Choroid plexus epithelial cell (primary cell): Measurements from ENCODE around the gene GALNT17.

Source experiments
- DNase-seq: peaks from one replicate; pipeline ENCODE4 v3.0.0-alpha.2; 2010; ENCODE audit warnings: low read depth
- H3K4me3 ChIP-seq: 2 replicates; pipeline ENCODE4 v1.5.1; 2011; ENCODE audit warnings: low read depth, mild to moderate bottlenecking, control low read depth, low read length, moderate library complexity
- TF ChIP-seq, protein P1 (sequence below): conservative IDR thresholded peaks from 2 replicates; pipeline ENCODE4 v1.5.1; 2011; ENCODE audit warnings: low read depth, mild to moderate bottlenecking, control low read depth, inconsistent platforms, low read length, moderate library complexity

Gene GALNT17

GRCh38 chr7:71739520-71740173 is 607.7 kb downstream of the GALNT17 start:
- no peak overlapping the region for H3K4me3 ChIP-seq
- no peak for DNase-seq
- TF ChIP-seq, protein P1, sequence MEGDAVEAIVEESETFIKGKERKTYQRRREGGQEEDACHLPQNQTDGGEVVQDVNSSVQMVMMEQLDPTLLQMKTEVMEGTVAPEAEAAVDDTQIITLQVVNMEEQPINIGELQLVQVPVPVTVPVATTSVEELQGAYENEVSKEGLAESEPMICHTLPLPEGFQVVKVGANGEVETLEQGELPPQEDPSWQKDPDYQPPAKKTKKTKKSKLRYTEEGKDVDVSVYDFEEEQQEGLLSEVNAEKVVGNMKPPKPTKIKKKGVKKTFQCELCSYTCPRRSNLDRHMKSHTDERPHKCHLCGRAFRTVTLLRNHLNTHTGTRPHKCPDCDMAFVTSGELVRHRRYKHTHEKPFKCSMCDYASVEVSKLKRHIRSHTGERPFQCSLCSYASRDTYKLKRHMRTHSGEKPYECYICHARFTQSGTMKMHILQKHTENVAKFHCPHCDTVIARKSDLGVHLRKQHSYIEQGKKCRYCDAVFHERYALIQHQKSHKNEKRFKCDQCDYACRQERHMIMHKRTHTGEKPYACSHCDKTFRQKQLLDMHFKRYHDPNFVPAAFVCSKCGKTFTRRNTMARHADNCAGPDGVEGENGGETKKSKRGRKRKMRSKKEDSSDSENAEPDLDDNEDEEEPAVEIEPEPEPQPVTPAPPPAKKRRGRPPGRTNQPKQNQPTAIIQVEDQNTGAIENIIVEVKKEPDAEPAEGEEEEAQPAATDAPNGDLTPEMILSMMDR: no peak

- H3K4me3 ChIP-seq: no peak overlapping the region
- no peak for DNase-seq
- TF ChIP-seq, protein P1: no peak
Measured at GRCh38 chr7:71740174-71740560, 608.2 kb downstream of the GALNT17 start.

DNA sequence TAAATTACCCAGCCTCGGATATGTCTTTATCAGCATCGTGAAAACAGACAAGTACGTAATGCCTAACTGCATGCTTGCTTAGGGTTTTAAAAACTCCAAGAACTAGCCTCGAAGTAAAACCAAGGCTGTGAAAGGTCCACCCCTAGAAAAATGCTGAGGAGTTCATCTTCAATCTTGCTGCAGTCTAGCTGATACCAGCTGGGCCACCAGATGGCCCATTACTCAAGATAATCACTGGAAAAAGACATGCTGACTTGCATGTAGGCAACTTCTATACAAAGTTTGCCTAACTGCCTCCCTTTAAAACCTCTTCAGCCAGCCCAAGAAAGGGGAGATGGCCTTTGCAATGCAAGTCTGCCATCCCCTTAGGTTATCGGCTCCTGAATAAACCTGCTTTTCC is 614.1 kb downstream of the GALNT17 start:
- no peak for DNase-seq
- H3K4me3 ChIP-seq: no peak overlapping the region

GRCh38 chr7:71750290-71750689 is 618.3 kb downstream of the GALNT17 start:
- TF ChIP-seq, protein P1: no peak
- no peak for DNase-seq
- H3K4me3 ChIP-seq: no peak overlapping the region

More for the DNA sequence above, 614.1 kb downstream of the GALNT17 start:
- TF ChIP-seq, protein P1: no peak

DNA sequence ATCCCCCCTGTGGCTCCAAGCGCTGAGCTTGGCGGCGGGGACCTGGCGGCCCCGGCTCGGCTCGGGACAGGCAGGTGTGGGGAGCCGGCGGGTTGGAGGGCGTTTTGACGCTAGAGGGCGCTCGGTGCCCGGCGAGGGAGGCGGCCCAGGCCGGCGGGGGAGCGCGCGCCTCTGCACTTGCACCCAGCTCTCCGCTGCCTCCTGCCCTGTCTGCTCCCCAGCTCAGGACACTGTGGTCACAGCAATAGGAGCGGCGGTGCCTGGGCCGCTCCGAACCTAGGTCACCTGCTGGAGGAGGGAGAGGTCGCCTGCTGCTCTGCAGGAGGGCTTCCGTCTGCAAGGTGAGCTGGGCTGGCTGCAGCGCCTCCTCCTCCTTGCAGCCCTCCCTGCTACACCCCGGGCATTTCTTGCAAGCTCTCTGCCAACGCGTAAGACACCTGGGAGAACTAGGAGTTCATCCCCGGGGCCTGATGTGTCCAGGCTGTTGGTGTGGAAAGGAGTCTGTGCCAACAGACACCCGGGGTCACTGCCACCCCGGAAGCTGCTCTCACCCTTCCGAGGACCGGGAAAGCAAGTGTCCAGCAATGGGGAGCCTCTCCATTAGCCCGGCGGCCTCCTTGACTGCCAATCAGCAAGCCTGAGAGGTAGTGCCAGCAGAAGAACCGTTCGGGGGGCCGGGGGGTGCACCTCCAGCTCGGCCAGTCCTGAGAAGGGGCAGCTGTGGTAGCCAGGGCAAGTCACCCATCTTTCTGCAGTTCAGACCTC is 620.4 kb downstream of the GALNT17 start:
- TF ChIP-seq, protein P1: peak; percentile 39
- H3K4me3 ChIP-seq: no peak overlapping the region
- peak; percentile 10 for DNase-seq

DNA sequence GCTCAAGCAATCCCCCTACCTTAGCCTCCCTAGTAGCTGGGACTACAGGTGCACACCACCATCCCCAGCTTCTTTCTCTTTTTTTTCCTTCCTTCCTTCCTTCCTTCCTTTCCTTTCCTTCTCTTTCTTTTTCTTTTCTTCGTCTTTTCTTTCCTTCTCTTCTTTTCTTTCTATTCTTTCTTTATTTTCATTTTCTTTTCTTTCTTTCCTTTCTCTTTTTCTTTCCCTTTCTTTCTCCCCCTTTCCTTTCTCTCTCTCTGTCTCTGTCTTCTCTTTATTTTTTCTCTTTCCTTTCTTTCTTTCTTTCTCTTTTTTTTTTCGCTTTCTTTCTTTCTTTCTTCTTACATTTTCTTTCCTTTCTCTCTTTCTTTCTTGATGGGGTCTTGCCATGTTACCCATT is 621.3 kb downstream of the GALNT17 start:
- no peak for DNase-seq
- H3K4me3 ChIP-seq: no peak overlapping the region

More for the DNA sequence above, 621.3 kb downstream of the GALNT17 start:
- TF ChIP-seq, protein P1: no peak
